Fibroblast of mammary gland (primary cell): Measurements from ENCODE around the gene FHIP1A.

Experiments
- DNase-seq: peaks from one replicate; pipeline ENCODE4 v3.0.0-alpha.2; 2010; ENCODE audit warnings: low read depth
- H3K4me3 ChIP-seq: 2 replicates; pipeline ENCODE4 v1.5.1; 2011; ENCODE audit warnings: low read depth, mild to moderate bottlenecking, low read length, moderate library complexity; ENCODE audit not compliant: control insufficient read depth
- CTCF ChIP-seq: conservative IDR thresholded peaks from 2 replicates; pipeline ENCODE4 v1.5.1; 2011; ENCODE audit warnings: low read depth, low read length, inconsistent platforms; ENCODE audit not compliant: control insufficient read depth, insufficient read depth

The FHIP1A gene

DNA sequence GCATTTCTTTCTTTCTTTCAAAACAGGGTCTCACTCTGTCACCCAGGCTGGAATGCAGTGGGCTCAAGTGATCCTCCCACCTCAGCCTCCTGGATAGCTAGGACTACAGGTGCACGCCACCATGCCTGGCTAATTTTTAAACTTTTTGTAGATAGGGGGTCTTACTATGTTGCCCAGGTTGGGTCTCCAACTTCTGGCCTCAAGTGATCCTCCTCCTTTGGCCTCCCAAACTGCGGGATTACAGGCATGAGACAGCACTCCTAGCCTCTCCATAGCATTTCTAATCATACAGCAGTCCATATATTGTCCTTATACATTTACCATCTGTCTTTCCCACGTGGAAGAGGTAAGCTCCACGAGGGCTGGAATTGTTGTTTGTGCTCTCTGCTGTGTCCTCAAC, 2.0 kb upstream of the FHIP1A start:
- H3K4me3 ChIP-seq, result no peak overlapping the region
- no peak for DNase-seq
- TF ChIP-seq CTCF, result no peak

GRCh38 chr4:151407466-151408379, 1.3 kb upstream of the FHIP1A start:
- no peak overlapping the region for H3K4me3 ChIP-seq
- TF ChIP-seq CTCF, result no peak
- no peak for DNase-seq

DNA sequence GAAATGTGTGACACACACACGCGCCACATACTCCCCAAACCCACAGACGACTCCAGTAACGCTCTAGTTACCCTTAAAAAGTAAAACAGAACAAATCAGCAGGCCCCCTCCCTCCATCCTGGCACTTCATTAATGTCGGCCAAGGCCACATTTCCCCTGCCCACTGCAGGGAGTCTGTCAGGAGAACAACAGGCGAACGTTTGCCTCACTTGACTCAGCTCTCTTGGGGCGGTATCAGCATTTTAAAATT, 671 bp upstream of the FHIP1A start:
- no peak for DNase-seq
- no peak for TF ChIP-seq CTCF

GRCh38 chr4:151409470-151410313, 716 bp downstream of the FHIP1A start:
- peak; percentile 12 for DNase-seq
- no peak for TF ChIP-seq CTCF
- H3K4me3 ChIP-seq, result peak overlapping the region; percentile 42

More for the DNA sequence above, 671 bp upstream of the FHIP1A start:
- peak overlapping the region; percentile 57 for H3K4me3 ChIP-seq

GRCh38 chr4:151415978-151416377, 7.0 kb downstream of the FHIP1A start:
- no peak for TF ChIP-seq CTCF
- peak; percentile 75 for DNase-seq
- no peak overlapping the region for H3K4me3 ChIP-seq

GRCh38 chr4:151417164-151417571, 8.2 kb downstream of the FHIP1A start:
- DNase-seq, result peak; percentile 15
- no peak overlapping the region for H3K4me3 ChIP-seq
- TF ChIP-seq CTCF, result no peak
